Pons (tissue), 1 donor: ENCODE measurements around the gene PRMT1.
A peak's percentile ranks its signal among the peaks of the same experiment; 100 is the strongest.

Experiments
- DNase-seq: peaks from one replicate; pipeline ENCODE4 v3.0.0-alpha.2; 2016; ENCODE audit warnings: low spot score

Gene PRMT1

GRCh38 chr19:49651029-49651819, 25.8 kb upstream of the PRMT1 start:
- DNase-seq = no peak

GRCh38 chr19:49651820-49652550, 25.1 kb upstream of the PRMT1 start:
- no peak for DNase-seq

- no peak for DNase-seq
Measured at GRCh38 chr19:49652551-49653465, 24.3 kb upstream of the PRMT1 start.

GRCh38 chr19:49653466-49653806, 23.6 kb upstream of the PRMT1 start:
- DNase-seq = no peak

GRCh38 chr19:49654581-49654980, 22.5 kb upstream of the PRMT1 start:
- no peak for DNase-seq

GRCh38 chr19:49655570-49656455, 21.3 kb upstream of the PRMT1 start:
- DNase-seq = no peak

- no peak for DNase-seq
Measured at GRCh38 chr19:49656456-49657109, 20.5 kb upstream of the PRMT1 start.

- DNase-seq = no peak
Measured at GRCh38 chr19:49657493-49658138, 19.5 kb upstream of the PRMT1 start.

GRCh38 chr19:49658139-49658517, 18.9 kb upstream of the PRMT1 start:
- DNase-seq = no peak

- no peak for DNase-seq
Measured at GRCh38 chr19:49658566-49659442, 18.3 kb upstream of the PRMT1 start.

- no peak for DNase-seq
Measured at GRCh38 chr19:49660338-49660961, 16.6 kb upstream of the PRMT1 start.

GRCh38 chr19:49662011-49662410, 15.1 kb upstream of the PRMT1 start:
- DNase-seq = no peak

GRCh38 chr19:49663224-49663623, 13.8 kb upstream of the PRMT1 start:
- no peak for DNase-seq

GRCh38 chr19:49664171-49665035, 12.7 kb upstream of the PRMT1 start:
- DNase-seq = peak; percentile 72

GRCh38 chr19:49665036-49665350, 12.1 kb upstream of the PRMT1 start:
- no peak for DNase-seq

- peak; percentile 94 for DNase-seq
Measured at GRCh38 chr19:49665351-49666119, 11.5 kb upstream of the PRMT1 start, which contains the start of the genes BCL2L12 and IRF3. Gene BCL2L12, plus strand, starts transcription at chr19:49665933. Its CDS starts 760 bp downstream, at chr19:49666693. Gene IRF3, minus strand, starts transcription at chr19:49665857. Its CDS starts 1,019 bp downstream, at chr19:49664838.

GRCh38 chr19:49666120-49666444, 11.0 kb upstream of the PRMT1 start:
- DNase-seq = no peak
